B cell (primary cell): ENCODE results near the gene DLG2. TPM values are rescaled to one million over a fixed set of nuclear protein-coding genes. Genes with fewer than 3 reads are reported as not detected.

Experiments
- ATAC-seq: fragments of 200-7000 bp; cut with Tn5 transposase; one replicate; pipeline ENCODE4 v1.10.0; 2021; ENCODE audit warnings: low read depth, mild to moderate bottlenecking, moderate number of reproducible peaks, moderate library complexity
- CTCF ChIA-PET: fragments of 350-600 bp; sonication (Branson Sonifier 250); formaldehyde crosslinking; loops from one replicate; lab custom pipeline; 2021; ENCODE audit warnings: antibody characterized with exemption, inconsistent platforms; lab: Charles Lee
- POLR2A ChIA-PET: fragments of 350-600 bp; sonication (Branson Sonifier 250); formaldehyde crosslinking; loops from one replicate; lab custom pipeline; 2021; ENCODE audit warnings: antibody characterized with exemption; lab: Charles Lee
- DNase-seq: peaks from one replicate; pipeline ENCODE4 v3.0.0; 2013
- H2AFZ ChIP-seq: 2 replicates; pipeline ENCODE4 v1.6.1; 2012; ENCODE audit warnings: mild to moderate bottlenecking, low read depth, low read length; ENCODE audit not compliant: insufficient read depth, poor library complexity, severe bottlenecking
- H3K27ac ChIP-seq, 2 donors: 1 replicate in 1 of 2; 2 replicates in 1 of 2; pipeline ENCODE4 v1.5.1; 2012 to 2013; ENCODE audit warnings: low read length in 2 of 2, mild to moderate bottlenecking in 2 of 2, moderate library complexity in 1 of 2
- H3K27me3 ChIP-seq, 4 experiments: fragments of 200-600 bp in 1 of 4; sonication (generic) in 1 of 4; replicated peaks in 1 of 4; 1 replicate in 2 of 4; 2 replicates in 2 of 4; pipeline versions ENCODE4 v1.6.1 to v1.7.0; 2013 to 2016; ENCODE audit warnings: low read length in 3 of 4, mild to moderate bottlenecking in 2 of 4, mixed read lengths in 1 of 4, moderate library complexity in 1 of 4; ENCODE audit not compliant: insufficient read depth in 4 of 4, control insufficient read depth in 3 of 4; ENCODE audit errors: control extremely low read depth in 1 of 4
- H3K36me3 ChIP-seq, 2 experiments: replicated peaks in 1 of 2; 1 replicate in 1 of 2; 2 replicates in 1 of 2; pipeline versions ENCODE4 v1.6.1 to v1.7.1; 2013; ENCODE audit warnings: low read length in 1 of 2; ENCODE audit not compliant: insufficient read depth in 2 of 2, control insufficient read depth in 1 of 2; ENCODE audit errors: control extremely low read depth in 1 of 2, extremely low read depth in 1 of 2
- H3K4me1 ChIP-seq, 2 donors: fragments of 200-600 bp in 1 of 2; sonication (generic) in 1 of 2; 1 replicate in 1 of 2; 2 replicates in 1 of 2; pipeline versions ENCODE4 v1.5.1 to v1.6.1; 2013 to 2017; ENCODE audit warnings: low read length in 2 of 2; ENCODE audit not compliant: control insufficient read depth in 2 of 2, insufficient read depth in 2 of 2
- H3K4me2 ChIP-seq: replicated peaks from 2 replicates; pipeline ENCODE3; 2012; ENCODE audit warnings: mild to moderate bottlenecking, low read depth, low read length; ENCODE audit not compliant: poor library complexity, severe bottlenecking
- H3K4me3 ChIP-seq, 5 experiments: fragments of 200-600 bp in 1 of 5; sonication (generic) in 1 of 5; 1 replicate in 3 of 5; 2 replicates in 2 of 5; pipeline versions ENCODE4 v1.5.1 to v1.7.0; 2011 to 2016; ENCODE audit warnings: low read length in 4 of 5, mild to moderate bottlenecking in 4 of 5, low read depth in 2 of 5, control low read depth in 1 of 5, moderate library complexity in 1 of 5; ENCODE audit not compliant: insufficient read depth in 1 of 5; ENCODE audit errors: control extremely low read depth in 1 of 5, extremely low read depth in 1 of 5
- H3K79me2 ChIP-seq: fragments of 200-600 bp; sonication (generic); one replicate; pipeline ENCODE4 v1.6.0; 2016; ENCODE audit warnings: low read length; ENCODE audit not compliant: control insufficient read depth, insufficient read depth
- H3K9ac ChIP-seq: fragments of 200-600 bp; sonication (generic); 2 replicates; pipeline ENCODE4 v1.6.1; 2017; ENCODE audit warnings: mild to moderate bottlenecking, low read length, moderate library complexity
- H3K9me3 ChIP-seq, 3 donors: one replicate each; pipeline versions ENCODE4 v1.6.1 to v1.7.1; 2013; ENCODE audit warnings: low read length in 2 of 3; ENCODE audit not compliant: control insufficient read depth in 2 of 3, insufficient read depth in 1 of 3; ENCODE audit errors: control extremely low read depth in 1 of 3
- H4K20me1 ChIP-seq: 2 replicates; pipeline ENCODE4 v1.6.0; 2012; ENCODE audit warnings: mild to moderate bottlenecking, low read length; ENCODE audit not compliant: insufficient read depth, control insufficient read depth, poor library complexity, severe bottlenecking
- H3K27ac Mint-ChIP-seq: one replicate; pipeline ENCODE4 v1.8.0; 2021; ENCODE audit warnings: mixed read lengths
- H3K27me3 Mint-ChIP-seq: one replicate; pipeline ENCODE4 v1.8.0; 2021; ENCODE audit warnings: mixed read lengths
- H3K4me1 Mint-ChIP-seq: one replicate; pipeline ENCODE4 v1.8.0; 2021; ENCODE audit warnings: mixed read lengths
- H3K4me3 Mint-ChIP-seq: one replicate; pipeline ENCODE4 v1.8.0; 2021; ENCODE audit warnings: mixed read lengths
- H3K9me3 Mint-ChIP-seq: one replicate; pipeline ENCODE4 v1.8.0; 2022; ENCODE audit warnings: mixed read lengths; ENCODE audit not compliant: insufficient read depth
- EZH2 ChIP-seq: IDR thresholded peaks from 2 replicates; pipeline ENCODE4 v1.6.1; 2012; ENCODE audit warnings: borderline replicate concordance, low read depth, mild to moderate bottlenecking, moderate library complexity, low read length; ENCODE audit not compliant: insufficient read depth, poor library complexity, severe bottlenecking
- WGBS: methylation state at CpG from one replicate; pipeline ENCODE4 v1.1.5; 2013; ENCODE audit warnings: missing lambda C conversion rate; ENCODE audit not compliant: insufficient coverage; 5-methylcytosine and 5-hydroxymethylcytosine counted together
- intact Hi-C: fragments of 100-400 bp; cut with micrococcal nuclease; formaldehyde crosslinking; loops from one replicate; pipeline ENCODE4 v1.10.0; 2022
- polyA plus RNA-seq: library from polyadenylated mRNA; depleted of rRNA; stranded (reverse); fragments of >200 nt; gene quantifications from 2 replicates; pipeline ENCODE4 v1.2.3, GENCODE V29; 2012
- total RNA-seq, 2 donors: library from RNA; stranded (reverse); fragments of 120-200 nt in 1 of 2; gene quantifications; 1 replicate in 1 of 2; 2 replicates in 1 of 2; pipeline versions ENCODE4 v1.2.3 to v1.2.4, GENCODE V29; 2013 to 2022
- TF ChIP-seq, protein P1 (sequence below): fragments of 200-600 bp; IDR thresholded peaks from one replicate; pipeline ENCODE4 v1.8.0; 2022; ENCODE audit warnings: antibody characterized with exemption, mild to moderate bottlenecking

Gene DLG2
- total and polyA plus RNA-seq, 2 donors (not counting 1 experiment from before 2014, with no cell fraction given), result 0.54 to 5.4 TPM

DNA sequence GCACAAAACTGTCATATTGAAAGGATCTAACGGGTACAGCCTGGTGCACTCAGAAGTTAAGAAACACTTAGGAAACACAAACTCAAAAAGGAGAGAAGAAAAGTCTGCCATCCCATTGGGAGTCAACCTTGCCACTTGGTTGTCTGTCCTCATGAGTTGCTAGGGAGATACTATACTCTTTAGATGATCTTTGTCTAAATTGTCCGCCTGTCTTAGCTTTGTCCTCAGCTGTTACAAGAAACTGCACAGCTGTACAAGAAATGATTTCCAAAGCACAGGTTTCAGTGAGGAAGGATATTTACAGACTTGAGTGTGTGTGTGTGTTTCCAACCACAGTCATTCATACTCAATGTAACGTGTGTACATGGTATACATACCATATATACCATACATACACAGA lies 2171.8 kb downstream of the DLG2 start:
- TF ChIP-seq, protein P1, sequence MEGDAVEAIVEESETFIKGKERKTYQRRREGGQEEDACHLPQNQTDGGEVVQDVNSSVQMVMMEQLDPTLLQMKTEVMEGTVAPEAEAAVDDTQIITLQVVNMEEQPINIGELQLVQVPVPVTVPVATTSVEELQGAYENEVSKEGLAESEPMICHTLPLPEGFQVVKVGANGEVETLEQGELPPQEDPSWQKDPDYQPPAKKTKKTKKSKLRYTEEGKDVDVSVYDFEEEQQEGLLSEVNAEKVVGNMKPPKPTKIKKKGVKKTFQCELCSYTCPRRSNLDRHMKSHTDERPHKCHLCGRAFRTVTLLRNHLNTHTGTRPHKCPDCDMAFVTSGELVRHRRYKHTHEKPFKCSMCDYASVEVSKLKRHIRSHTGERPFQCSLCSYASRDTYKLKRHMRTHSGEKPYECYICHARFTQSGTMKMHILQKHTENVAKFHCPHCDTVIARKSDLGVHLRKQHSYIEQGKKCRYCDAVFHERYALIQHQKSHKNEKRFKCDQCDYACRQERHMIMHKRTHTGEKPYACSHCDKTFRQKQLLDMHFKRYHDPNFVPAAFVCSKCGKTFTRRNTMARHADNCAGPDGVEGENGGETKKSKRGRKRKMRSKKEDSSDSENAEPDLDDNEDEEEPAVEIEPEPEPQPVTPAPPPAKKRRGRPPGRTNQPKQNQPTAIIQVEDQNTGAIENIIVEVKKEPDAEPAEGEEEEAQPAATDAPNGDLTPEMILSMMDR, result no peak
- no peak for TF ChIP-seq EZH2
- no peaks in the 10 kb centered on the region for H3K4me1 Mint-ChIP-seq
- no peaks in the 10 kb centered on the region for H3K9me3 Mint-ChIP-seq
- Histone ChIP-seq H3K27me3 (no peaks in the 10 kb centered on the region), H4K20me1 (no peaks in the 10 kb centered on the region), H2AFZ (no peak overlapping the region), H3K9ac (no peak overlapping the region), H3K4me2 (no peak overlapping the region), H3K4me3 (no peak overlapping the region), H3K36me3 (no peaks in the 10 kb centered on the region), H3K27ac (no peak overlapping the region), H3K9me3 (no peaks in the 10 kb centered on the region), H3K79me2 (no peaks in the 10 kb centered on the region), H3K4me1 (no peaks in the 10 kb centered on the region)
- CTCF ChIA-PET, result no interaction called here
- H3K27ac Mint-ChIP-seq, result no peak overlapping the region
- WGBS, result 100% methylated on average over 2 of the region's 3 CpGs
- H3K4me3 Mint-ChIP-seq, result no peak overlapping the region
- intact Hi-C loops, result no loop called here
- ATAC-seq, result no peak
- H3K27me3 Mint-ChIP-seq, result peaks cover 5% of the 10 kb centered on the region
- POLR2A ChIA-PET, result no interaction called here
- DNase-seq, result no peak

DNA sequence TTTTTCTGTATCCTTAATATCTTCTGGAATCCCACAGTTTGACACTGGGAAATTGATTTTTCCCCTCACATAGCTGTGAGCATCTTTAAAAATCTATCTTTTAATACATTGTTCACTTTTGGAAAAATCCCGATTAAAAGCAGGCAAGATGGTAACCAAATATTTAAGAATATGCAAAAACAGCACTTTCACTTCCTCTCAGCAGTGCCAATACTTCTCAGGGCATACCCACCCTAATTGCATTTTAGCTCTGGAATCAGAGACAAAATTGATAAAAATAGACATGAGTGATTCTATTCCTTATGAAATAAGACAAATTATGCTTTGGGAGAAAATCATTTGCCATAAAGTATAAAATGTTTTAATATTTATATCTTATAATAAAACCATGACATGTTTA lies 2172.5 kb downstream of the DLG2 start:
- ATAC-seq, result no peak
- Histone ChIP-seq H3K4me2 (no peak overlapping the region), H3K4me1 (no peaks in the 10 kb centered on the region), H3K27me3 (no peaks in the 10 kb centered on the region), H3K9ac (no peak overlapping the region), H3K27ac (no peak overlapping the region), H4K20me1 (no peaks in the 10 kb centered on the region), H3K79me2 (no peaks in the 10 kb centered on the region), H2AFZ (no peak overlapping the region), H3K9me3 (no peaks in the 10 kb centered on the region), H3K36me3 (no peaks in the 10 kb centered on the region), H3K4me3 (no peak overlapping the region)
- CTCF ChIA-PET, result no interaction called here
- TF ChIP-seq EZH2, result no peak
- TF ChIP-seq, protein P1, result no peak
- no CpG with 5 or more reads among the region's 1 CpG for WGBS
- Mint-ChIP-seq H3K27me3 (peaks cover 5% of the 10 kb centered on the region), H3K4me3 (no peak overlapping the region), H3K9me3 (no peaks in the 10 kb centered on the region), H3K27ac (no peak overlapping the region), H3K4me1 (no peaks in the 10 kb centered on the region)
- intact Hi-C loops, result no loop called here
- POLR2A ChIA-PET, result no interaction called here
- DNase-seq, result no peak
